GM10266 (cell line): ENCODE results near the gene CELA1.

Experiments used
- DNase-seq: peaks from one replicate; pipeline ENCODE4 v3.0.0; 2012; ENCODE audit errors: extremely low spot score
- TF ChIP-seq, protein P1 (sequence below): IDR thresholded peaks from 2 replicates; pipeline ENCODE4 v1.5.1; 2012; ENCODE audit warnings: mild to moderate bottlenecking, low read depth; ENCODE audit not compliant: control insufficient read depth, insufficient read depth; ENCODE audit errors: missing control alignments

Gene CELA1

DNA sequence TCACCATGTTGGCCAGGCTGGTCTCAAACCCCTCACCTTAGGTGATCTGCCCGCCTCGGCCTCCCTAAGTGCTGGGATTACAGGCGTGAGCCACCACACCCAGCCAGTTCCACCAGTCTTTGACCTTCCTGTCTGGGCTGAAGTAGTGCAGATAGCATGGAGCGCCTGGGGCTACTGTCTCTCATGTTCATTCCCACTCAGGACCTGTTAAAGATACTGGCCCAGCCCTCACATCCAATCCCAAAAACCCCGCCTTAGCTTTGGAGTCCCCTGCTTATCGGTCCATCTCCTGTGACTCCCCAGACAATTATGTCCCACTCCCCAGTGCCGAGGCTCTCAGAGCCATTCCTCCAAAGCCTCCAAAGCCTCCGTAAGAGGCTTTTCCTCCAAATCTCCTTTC, 12.0 kb upstream of the CELA1 start:
- TF ChIP-seq, protein P1, sequence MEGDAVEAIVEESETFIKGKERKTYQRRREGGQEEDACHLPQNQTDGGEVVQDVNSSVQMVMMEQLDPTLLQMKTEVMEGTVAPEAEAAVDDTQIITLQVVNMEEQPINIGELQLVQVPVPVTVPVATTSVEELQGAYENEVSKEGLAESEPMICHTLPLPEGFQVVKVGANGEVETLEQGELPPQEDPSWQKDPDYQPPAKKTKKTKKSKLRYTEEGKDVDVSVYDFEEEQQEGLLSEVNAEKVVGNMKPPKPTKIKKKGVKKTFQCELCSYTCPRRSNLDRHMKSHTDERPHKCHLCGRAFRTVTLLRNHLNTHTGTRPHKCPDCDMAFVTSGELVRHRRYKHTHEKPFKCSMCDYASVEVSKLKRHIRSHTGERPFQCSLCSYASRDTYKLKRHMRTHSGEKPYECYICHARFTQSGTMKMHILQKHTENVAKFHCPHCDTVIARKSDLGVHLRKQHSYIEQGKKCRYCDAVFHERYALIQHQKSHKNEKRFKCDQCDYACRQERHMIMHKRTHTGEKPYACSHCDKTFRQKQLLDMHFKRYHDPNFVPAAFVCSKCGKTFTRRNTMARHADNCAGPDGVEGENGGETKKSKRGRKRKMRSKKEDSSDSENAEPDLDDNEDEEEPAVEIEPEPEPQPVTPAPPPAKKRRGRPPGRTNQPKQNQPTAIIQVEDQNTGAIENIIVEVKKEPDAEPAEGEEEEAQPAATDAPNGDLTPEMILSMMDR, result no peak
- DNase-seq, result no peak

DNA sequence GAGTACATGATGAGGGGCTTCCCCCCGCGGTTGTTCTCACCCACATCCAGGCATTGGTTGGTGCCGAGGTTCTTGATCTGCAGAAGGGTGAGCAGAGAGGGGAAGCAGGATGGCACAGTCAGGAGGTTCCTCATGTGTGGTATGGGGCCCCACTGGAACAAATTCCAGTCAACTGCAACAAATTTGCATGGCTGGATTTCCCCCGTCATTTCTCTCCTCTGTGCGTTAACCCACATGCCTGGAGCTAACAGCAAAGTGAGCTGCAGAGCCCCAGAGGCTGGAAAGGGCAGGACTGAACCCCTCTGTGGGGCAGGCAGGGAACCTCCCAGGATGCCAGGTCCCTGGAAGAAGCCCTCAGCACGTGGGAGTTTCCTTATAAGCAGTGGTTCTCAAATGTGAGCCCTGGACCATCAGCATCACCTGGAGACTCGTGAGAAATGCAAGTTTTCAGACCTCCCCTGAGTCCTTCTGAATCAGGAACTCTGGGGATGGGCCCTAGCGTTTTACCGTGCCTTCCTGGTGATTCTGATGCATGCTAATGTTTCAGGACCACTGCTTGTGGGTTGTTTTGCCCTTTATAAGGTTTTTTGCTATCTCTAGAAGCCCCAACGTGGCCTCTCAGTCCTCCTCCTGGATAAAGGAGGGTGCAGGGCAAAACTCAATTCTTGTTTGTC, 11.0 kb upstream of the CELA1 start:
- DNase-seq, result peak; percentile 29
- TF ChIP-seq, protein P1, result no peak

DNA sequence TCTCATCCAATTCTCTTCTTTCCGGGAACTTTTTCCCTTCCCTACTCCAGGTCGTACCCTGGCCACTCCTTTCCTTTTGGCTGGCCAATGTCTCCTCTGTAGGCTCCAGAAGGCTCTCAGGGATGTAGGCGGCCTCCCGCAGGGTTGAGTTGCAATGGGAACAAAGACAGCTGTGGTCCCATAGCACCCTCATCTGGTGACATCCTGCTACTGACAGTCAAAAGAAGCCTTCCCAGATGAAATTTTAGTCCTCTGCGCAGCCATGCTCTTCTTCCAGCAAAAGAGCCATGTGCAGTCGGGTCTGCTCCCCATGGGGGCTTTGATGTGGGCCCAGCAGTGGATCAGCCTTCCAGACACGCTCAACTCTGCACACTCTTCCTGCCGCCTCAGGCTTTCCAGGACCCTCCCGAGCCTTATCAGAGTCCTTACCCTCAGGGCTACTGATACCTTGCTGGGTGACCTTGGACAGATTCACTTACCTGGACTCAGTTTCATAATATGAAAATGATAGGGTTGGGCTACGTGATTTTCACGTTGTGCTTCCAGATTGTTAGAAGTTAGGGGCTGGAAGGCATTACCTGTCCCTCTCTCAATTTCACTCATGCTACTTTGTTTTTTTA, 5.5 kb upstream of the CELA1 start:
- peak; percentile 38 for DNase-seq
- TF ChIP-seq, protein P1, result peak; percentile 39

DNA sequence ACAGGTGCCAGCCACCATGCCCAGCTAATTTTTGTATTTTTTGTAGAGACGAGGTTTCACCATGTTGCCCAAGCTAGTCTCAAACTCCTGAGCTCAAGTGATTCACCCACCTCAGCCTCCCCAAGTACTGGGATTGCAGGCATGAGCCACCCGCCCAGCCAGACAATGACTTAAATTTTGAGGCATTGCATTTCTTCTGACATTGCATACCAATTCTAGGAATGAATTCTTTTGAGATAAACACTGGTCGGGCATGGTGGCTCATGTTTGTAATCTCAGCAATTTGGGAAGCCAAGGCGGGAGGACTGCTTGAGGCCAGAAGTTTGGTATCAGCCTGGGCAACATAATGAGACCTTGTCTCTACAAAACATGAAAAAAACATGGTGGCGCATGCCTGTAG, 2.5 kb upstream of the CELA1 start:
- TF ChIP-seq, protein P1, result no peak
- DNase-seq, result no peak

DNA sequence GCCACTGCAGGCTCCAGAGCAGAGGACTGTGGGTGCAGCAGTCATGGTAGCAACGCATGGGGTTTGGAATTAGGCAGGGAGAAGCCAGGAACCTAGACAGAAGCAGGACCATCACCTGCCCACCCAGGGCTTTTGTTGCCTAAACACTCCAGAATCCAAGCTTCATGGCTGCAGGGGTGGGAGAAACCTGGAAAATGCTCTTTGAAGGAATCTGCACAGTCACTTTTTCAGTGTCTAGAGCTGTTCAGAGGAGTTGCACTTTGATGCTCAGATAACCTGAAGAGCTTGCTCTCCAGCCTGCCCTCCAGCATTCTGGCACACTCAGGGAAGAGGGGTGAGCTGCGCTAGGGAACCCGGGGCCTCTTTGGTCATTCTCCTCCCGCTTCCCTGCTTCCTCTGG, 1.6 kb upstream of the CELA1 start:
- TF ChIP-seq, protein P1, result no peak
- DNase-seq, result no peak

DNA sequence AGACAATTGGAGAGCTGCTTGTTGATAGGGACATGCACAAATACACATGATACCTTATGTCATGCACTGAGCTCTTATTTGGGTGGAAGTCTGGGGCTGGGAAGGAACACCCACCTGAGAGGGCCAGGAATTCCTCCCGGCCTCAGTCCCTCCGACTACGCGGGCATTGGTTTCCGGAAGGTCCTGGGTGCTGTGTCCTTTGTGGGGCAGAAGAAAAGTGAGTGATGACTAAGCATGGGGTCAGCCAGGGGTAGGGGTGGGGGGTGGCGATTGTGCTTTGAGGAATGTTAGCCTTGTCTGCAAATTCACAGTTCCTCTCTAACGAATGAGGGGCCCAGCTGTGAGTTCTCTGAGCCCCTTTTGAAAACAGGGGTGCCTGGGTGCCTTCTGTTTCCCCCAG, 798 bp downstream of the CELA1 start:
- DNase-seq, result no peak
- TF ChIP-seq, protein P1, result no peak

DNA sequence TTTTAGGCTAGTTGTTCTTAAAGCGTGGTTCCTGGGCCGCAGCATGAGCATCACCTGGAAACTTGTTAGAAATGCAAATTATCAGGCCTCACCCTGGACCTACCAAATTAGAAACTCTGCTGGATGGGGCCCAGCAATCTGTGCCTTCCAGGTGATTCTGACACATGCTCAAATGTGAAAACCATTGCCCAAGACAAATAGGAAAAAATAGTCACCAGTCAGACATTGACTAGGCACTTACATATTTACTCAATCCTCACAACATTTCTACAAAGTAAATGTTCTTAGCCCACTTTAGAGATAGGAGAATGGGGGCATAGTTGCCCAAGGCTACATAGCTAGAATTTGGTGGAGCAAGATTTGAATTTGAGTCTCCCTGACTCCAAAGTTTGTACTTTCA, 3.3 kb downstream of the CELA1 start:
- no peak for DNase-seq

More for the DNA sequence above, 3.3 kb downstream of the CELA1 start:
- TF ChIP-seq, protein P1, result no peak
